Ishikawa (cell line): ENCODE measurements around the gene SV2A.

Experiments used
- CEBPB ChIP-seq: IDR thresholded peaks from 2 replicates; pipeline ENCODE4 v1.6.1; 2012
- EP300 ChIP-seq: IDR thresholded peaks from 2 replicates; pipeline ENCODE4 v1.6.1; 2012; ENCODE audit warnings: borderline replicate concordance
- MAX ChIP-seq: IDR thresholded peaks from 2 replicates; pipeline ENCODE4 v1.6.1; 2012
- RAD21 ChIP-seq: IDR thresholded peaks from 2 replicates; pipeline ENCODE4 v1.6.1; 2012; ENCODE audit warnings: low read depth
- REST ChIP-seq: IDR thresholded peaks from 2 replicates; pipeline ENCODE4 v1.6.1; 2012; ENCODE audit warnings: low read depth, mild to moderate bottlenecking
- TEAD4 ChIP-seq: IDR thresholded peaks from 2 replicates; pipeline ENCODE4 v1.6.1; 2012

- no peak for TF ChIP-seq EP300
- no peak for TF ChIP-seq MAX
- no peak for TF ChIP-seq CEBPB
- no peak for TF ChIP-seq RAD21
- TF ChIP-seq REST, result no peak
- no peak for TF ChIP-seq TEAD4
These were observed 18.7 kb upstream of the SV2A start, which contains the start of gene MTMR11 for GRCh38 chr1:149936170-149936991.
